ENCODE results near the gene LMOD2. TPM values are rescaled to one million over a fixed set of nuclear protein-coding genes. Genes with fewer than 3 reads are reported as not detected.

Gene LMOD2
- total RNA-seq, 1 experiment from 2014 or later, result not detected

DNA sequence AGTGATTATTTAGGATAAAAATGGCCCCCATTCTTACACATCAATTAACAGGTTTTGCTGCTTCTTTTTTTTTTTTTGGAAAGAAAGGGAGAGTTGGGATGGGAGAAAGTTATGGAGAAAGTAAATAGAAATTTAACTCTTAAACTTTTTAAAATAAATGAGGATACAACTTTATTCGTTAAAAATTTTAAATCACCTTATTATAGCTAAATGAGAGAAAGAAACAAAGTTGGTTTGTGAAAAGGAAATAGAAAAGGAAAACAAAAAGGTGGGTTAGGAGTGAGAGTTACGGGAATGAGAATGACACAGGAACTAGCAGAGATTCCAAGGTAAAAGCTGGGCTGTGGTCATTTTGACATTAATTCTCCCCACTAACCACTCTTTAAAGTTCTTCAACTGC is 34.9 kb downstream of the LMOD2 start:
- POLR2A ChIA-PET, result interaction anchor here (0.8 kb wide), 1 partner anchor 79 kb away, joined by 3 read pairs; no protein-coding TSS in a partner anchor
- H3K36me3 ChIP-seq (ENCODE audit: control insufficient read depth in 1 of 2, insufficient read depth in 2 of 2, low read length in 2 of 2), result peaks cover 7% of the 10 kb centered on the region in 2 experiments; a peak in 3 of 4 replicates
- BruUV-seq (replicated peaks), result no TSS peak

More for the DNA sequence above, 34.9 kb downstream of the LMOD2 start:
- no peaks in the 10 kb centered on the region for H3K27me3 ChIP-seq (ENCODE audit: insufficient read depth, low read length)
- no peak overlapping the region for H3K27ac ChIP-seq (ENCODE audit: low read depth, low read length)
- no peak for TF ChIP-seq TCF7L2 (IDR thresholded peaks at IDR 0.05; ENCODE audit: borderline replicate concordance, extremely low read depth, insufficient read depth, insufficient read length)
- TF ChIP-seq YY1 (IDR thresholded peaks at IDR 0.05; ENCODE audit: extremely low read depth, insufficient replicate concordance, low read depth, low read length), result no peak
- TF ChIP-seq, protein P1, sequence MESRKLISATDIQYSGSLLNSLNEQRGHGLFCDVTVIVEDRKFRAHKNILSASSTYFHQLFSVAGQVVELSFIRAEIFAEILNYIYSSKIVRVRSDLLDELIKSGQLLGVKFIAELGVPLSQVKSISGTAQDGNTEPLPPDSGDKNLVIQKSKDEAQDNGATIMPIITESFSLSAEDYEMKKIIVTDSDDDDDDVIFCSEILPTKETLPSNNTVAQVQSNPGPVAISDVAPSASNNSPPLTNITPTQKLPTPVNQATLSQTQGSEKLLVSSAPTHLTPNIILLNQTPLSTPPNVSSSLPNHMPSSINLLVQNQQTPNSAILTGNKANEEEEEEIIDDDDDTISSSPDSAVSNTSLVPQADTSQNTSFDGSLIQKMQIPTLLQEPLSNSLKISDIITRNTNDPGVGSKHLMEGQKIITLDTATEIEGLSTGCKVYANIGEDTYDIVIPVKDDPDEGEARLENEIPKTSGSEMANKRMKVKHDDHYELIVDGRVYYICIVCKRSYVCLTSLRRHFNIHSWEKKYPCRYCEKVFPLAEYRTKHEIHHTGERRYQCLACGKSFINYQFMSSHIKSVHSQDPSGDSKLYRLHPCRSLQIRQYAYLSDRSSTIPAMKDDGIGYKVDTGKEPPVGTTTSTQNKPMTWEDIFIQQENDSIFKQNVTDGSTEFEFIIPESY (IDR thresholded peaks at IDR 0.05; ENCODE audit: extremely low read depth, insufficient replicate concordance, low read length), result no peak
- TF ChIP-seq, protein P2, sequence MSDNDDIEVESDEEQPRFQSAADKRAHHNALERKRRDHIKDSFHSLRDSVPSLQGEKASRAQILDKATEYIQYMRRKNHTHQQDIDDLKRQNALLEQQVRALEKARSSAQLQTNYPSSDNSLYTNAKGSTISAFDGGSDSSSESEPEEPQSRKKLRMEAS (IDR thresholded peaks at IDR 0.05), result no peak
- no peak for TF ChIP-seq CBX3 (IDR thresholded peaks at IDR 0.05; ENCODE audit: low read depth)
- no peak for TF ChIP-seq JUND (IDR thresholded peaks at IDR 0.05)
- TF ChIP-seq, protein P3, sequence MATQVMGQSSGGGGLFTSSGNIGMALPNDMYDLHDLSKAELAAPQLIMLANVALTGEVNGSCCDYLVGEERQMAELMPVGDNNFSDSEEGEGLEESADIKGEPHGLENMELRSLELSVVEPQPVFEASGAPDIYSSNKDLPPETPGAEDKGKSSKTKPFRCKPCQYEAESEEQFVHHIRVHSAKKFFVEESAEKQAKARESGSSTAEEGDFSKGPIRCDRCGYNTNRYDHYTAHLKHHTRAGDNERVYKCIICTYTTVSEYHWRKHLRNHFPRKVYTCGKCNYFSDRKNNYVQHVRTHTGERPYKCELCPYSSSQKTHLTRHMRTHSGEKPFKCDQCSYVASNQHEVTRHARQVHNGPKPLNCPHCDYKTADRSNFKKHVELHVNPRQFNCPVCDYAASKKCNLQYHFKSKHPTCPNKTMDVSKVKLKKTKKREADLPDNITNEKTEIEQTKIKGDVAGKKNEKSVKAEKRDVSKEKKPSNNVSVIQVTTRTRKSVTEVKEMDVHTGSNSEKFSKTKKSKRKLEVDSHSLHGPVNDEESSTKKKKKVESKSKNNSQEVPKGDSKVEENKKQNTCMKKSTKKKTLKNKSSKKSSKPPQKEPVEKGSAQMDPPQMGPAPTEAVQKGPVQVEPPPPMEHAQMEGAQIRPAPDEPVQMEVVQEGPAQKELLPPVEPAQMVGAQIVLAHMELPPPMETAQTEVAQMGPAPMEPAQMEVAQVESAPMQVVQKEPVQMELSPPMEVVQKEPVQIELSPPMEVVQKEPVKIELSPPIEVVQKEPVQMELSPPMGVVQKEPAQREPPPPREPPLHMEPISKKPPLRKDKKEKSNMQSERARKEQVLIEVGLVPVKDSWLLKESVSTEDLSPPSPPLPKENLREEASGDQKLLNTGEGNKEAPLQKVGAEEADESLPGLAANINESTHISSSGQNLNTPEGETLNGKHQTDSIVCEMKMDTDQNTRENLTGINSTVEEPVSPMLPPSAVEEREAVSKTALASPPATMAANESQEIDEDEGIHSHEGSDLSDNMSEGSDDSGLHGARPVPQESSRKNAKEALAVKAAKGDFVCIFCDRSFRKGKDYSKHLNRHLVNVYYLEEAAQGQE (IDR thresholded peaks at IDR 0.05; ENCODE audit: low read depth), result no peak
- TF ChIP-seq EZH2phosphoT487 (IDR thresholded peaks at IDR 0.05; ENCODE audit: borderline replicate concordance), result no peak
- TF ChIP-seq CEBPB (IDR thresholded peaks at IDR 0.05; ENCODE audit: low read depth), result no peak
- TF ChIP-seq EZH2 (IDR thresholded peaks at IDR 0.05), result no peak
- no peak for TF ChIP-seq SRF (IDR thresholded peaks at IDR 0.05; ENCODE audit: low read depth)
- no peak for TF ChIP-seq SIN3A (IDR thresholded peaks at IDR 0.05; ENCODE audit: low read depth)
- no peak for TF ChIP-seq ZNF274 (IDR thresholded peaks at IDR 0.05; ENCODE audit: low read depth, low read length)
- TF ChIP-seq POLR2A (IDR thresholded peaks at IDR 0.05; ENCODE audit: borderline replicate concordance, extremely low read depth, insufficient read depth, insufficient read length), result no peak
- TF ChIP-seq SP1 (IDR thresholded peaks at IDR 0.05; ENCODE audit: low read depth), result no peak
- H4K20me1 ChIP-seq (ENCODE audit: insufficient read depth), result no peaks in the 10 kb centered on the region
- H3K9me3 ChIP-seq (ENCODE audit: control insufficient read depth in 1 of 2, insufficient read depth in 1 of 2, low read depth in 1 of 2, low read length in 2 of 2), result no peaks in the 10 kb centered on the region
- no peaks in the 10 kb centered on the region for H3K9me2 ChIP-seq (ENCODE audit: insufficient read depth)
- H3K4me3 ChIP-seq (replicated peaks in 1 of 2; ENCODE audit: low read depth in 1 of 2, low read length in 2 of 2), result no peak overlapping the region
- no peaks in the 10 kb centered on the region for H3K79me2 ChIP-seq (ENCODE audit: insufficient read depth, low read length)
- H3K4me1 ChIP-seq (ENCODE audit: control insufficient read depth in 1 of 2, insufficient read depth in 2 of 2, low read length in 2 of 2), result peaks cover 0 to 6% of the 10 kb centered on the region in 2 experiments; a peak in 1 of 4 replicates
- intact Hi-C loops (cut with micrococcal nuclease), result no loop called here
- no peak overlapping the region for H3K9ac ChIP-seq (ENCODE audit: low read length)
- ATAC-seq, result no peak
- no peak overlapping the region for H3K4me2 ChIP-seq (ENCODE audit: low read length)
- RAD21 ChIA-PET (ENCODE audit: low non-redundant PET in 1 of 2, low total read pairs in 2 of 2, uncharacterized antibody in 2 of 2, unreplicated experiment in 2 of 2), result no interaction called here
- DNase-seq (ENCODE audit: low read depth, low spot score), result no peak
- H2AFZ ChIP-seq (ENCODE audit: low read depth, low read length, poor library complexity, severe bottlenecking), result no peak overlapping the region
- CTCF ChIA-PET, result interaction anchor here (1.1 to 2.7 kb wide), 3 partner anchors 8 to 11 kb away, joined by 6 to 17 read pairs (median 7); no protein-coding TSS in a partner anchor

Measured in HCT116 (cell line).